SW480 (cell line): ENCODE results near the gene BAZ2B.

Experiments
- DNase-seq: peaks from one replicate; pipeline ENCODE4 v3.0.0-alpha.2; 2016; ENCODE audit warnings: low spot score

Gene BAZ2B

GRCh38 chr2:159525012-159525411 is 91.3 kb downstream of the BAZ2B start:
- no peak for DNase-seq

GRCh38 chr2:159521272-159521671 is 95.1 kb downstream of the BAZ2B start:
- no peak for DNase-seq

GRCh38 chr2:159518321-159519005 is 97.9 kb downstream of the BAZ2B start:
- DNase-seq, result no peak

GRCh38 chr2:159516241-159516758 is 100.0 kb downstream of the BAZ2B start:
- peak; percentile 91 for DNase-seq

GRCh38 chr2:159515441-159515840 is 100.9 kb downstream of the BAZ2B start:
- DNase-seq, result no peak

GRCh38 chr2:159513745-159514144 is 102.6 kb downstream of the BAZ2B start:
- DNase-seq, result no peak

- no peak for DNase-seq
Observed at GRCh38 chr2:159508140-159508539, 108.2 kb downstream of the BAZ2B start.

- DNase-seq, result no peak
Observed at GRCh38 chr2:159506764-159507440, 109.4 kb downstream of the BAZ2B start.

- no peak for DNase-seq
Observed at GRCh38 chr2:159506202-159506601, 110.1 kb downstream of the BAZ2B start.

- no peak for DNase-seq
Observed at GRCh38 chr2:159505196-159505595, 111.2 kb downstream of the BAZ2B start.

- DNase-seq, result no peak
Observed at GRCh38 chr2:159501743-159502142, 114.6 kb downstream of the BAZ2B start.

GRCh38 chr2:159497847-159498246 is 118.5 kb downstream of the BAZ2B start:
- peak; percentile 73 for DNase-seq

- peak; percentile 83 for DNase-seq
Observed at GRCh38 chr2:159497256-159497655, 119.1 kb downstream of the BAZ2B start.

- DNase-seq, result no peak
Observed at GRCh38 chr2:159489476-159489875, 126.9 kb downstream of the BAZ2B start.

GRCh38 chr2:159484532-159484931 is 131.8 kb downstream of the BAZ2B start:
- no peak for DNase-seq

GRCh38 chr2:159476329-159476728 is 140.0 kb downstream of the BAZ2B start:
- DNase-seq, result no peak

- no peak for DNase-seq
Observed at GRCh38 chr2:159475793-159476192, 140.6 kb downstream of the BAZ2B start.

GRCh38 chr2:159471340-159471739 is 145.0 kb downstream of the BAZ2B start:
- no peak for DNase-seq

- no peak for DNase-seq
Observed at GRCh38 chr2:159468257-159468656, 148.1 kb downstream of the BAZ2B start.

GRCh38 chr2:159462961-159463360 is 153.4 kb downstream of the BAZ2B start:
- DNase-seq, result no peak

- DNase-seq, result no peak
Observed at GRCh38 chr2:159462201-159462785, 154.1 kb downstream of the BAZ2B start.

- no peak for DNase-seq
Observed at GRCh38 chr2:159461076-159461475, 155.3 kb downstream of the BAZ2B start.

GRCh38 chr2:159460227-159460626 is 156.1 kb downstream of the BAZ2B start:
- DNase-seq, result no peak
